GM23338 (cell line): Measurements from ENCODE around the gene SUPT3H. TPM values are rescaled to one million over a fixed set of nuclear protein-coding genes. Genes with fewer than 3 reads are reported as not detected.

ENCODE experiments used
- ATAC-seq: fragments of 200-7000 bp; cut with Tn5 transposase; 3 replicates; pipeline ENCODE4 v1.9.1; 2020
- DNase-seq: peaks from one replicate; pipeline ENCODE4 v3.0.0-alpha.2; 2015; ENCODE audit warnings: low spot score
- H2AFZ ChIP-seq: fragments of 200-600 bp; sonication (generic); 2 replicates; pipeline ENCODE4 v1.8.0; 2016; ENCODE audit warnings: antibody characterized with exemption, mild to moderate bottlenecking, moderate library complexity
- H3F3A ChIP-seq: fragments of 200-600 bp; sonication (generic); replicated peaks from 2 replicates; pipeline ENCODE4 v1.8.0; 2017; ENCODE audit warnings: antibody characterized with exemption, mixed run types, low read depth
- H3K27ac ChIP-seq: fragments of 200-600 bp; sonication (generic); 2 replicates; pipeline ENCODE4 v1.6.1; 2016; ENCODE audit warnings: low read depth
- H3K27me3 ChIP-seq: fragments of 200-600 bp; sonication (generic); 2 replicates; pipeline ENCODE4 v1.8.0; 2016; ENCODE audit warnings: mild to moderate bottlenecking, mixed run types, moderate library complexity; ENCODE audit not compliant: insufficient read depth
- H3K36me3 ChIP-seq: fragments of 200-600 bp; sonication (generic); 2 replicates; pipeline ENCODE4 v1.8.0; 2016; ENCODE audit warnings: mild to moderate bottlenecking; ENCODE audit not compliant: insufficient read depth
- H3K4me1 ChIP-seq: fragments of 200-600 bp; sonication (generic); 2 replicates; pipeline ENCODE4 v1.8.0; 2016; ENCODE audit warnings: mild to moderate bottlenecking, moderate library complexity; ENCODE audit not compliant: insufficient read depth
- H3K4me2 ChIP-seq: fragments of 200-600 bp; sonication (generic); 2 replicates; pipeline ENCODE4 v1.7.1; 2017; ENCODE audit warnings: mixed run types
- H3K4me3 ChIP-seq: fragments of 200-600 bp; sonication (generic); 2 replicates; pipeline ENCODE4 v1.6.1; 2016; ENCODE audit warnings: mixed run types
- H3K79me2 ChIP-seq: fragments of 200-600 bp; sonication (generic); replicated peaks from 2 replicates; pipeline ENCODE4 v1.8.0; 2017; ENCODE audit warnings: mild to moderate bottlenecking; ENCODE audit not compliant: insufficient read depth
- H3K9me2 ChIP-seq: fragments of 200-600 bp; sonication (generic); 2 replicates; pipeline ENCODE4 v1.8.0; 2017; ENCODE audit not compliant: insufficient read depth
- H4K20me1 ChIP-seq: fragments of 200-600 bp; sonication (generic); replicated peaks from 2 replicates; pipeline ENCODE4 v1.8.0; 2017; ENCODE audit warnings: mild to moderate bottlenecking; ENCODE audit not compliant: insufficient read depth
- H3K27ac Mint-ChIP-seq: 2 replicates; pipeline ENCODE4 v1.8.0; 2020; ENCODE audit warnings: inconsistent platforms, mild to moderate bottlenecking, moderate library complexity, mixed read lengths
- H3K27me3 Mint-ChIP-seq: 3 replicates; pipeline ENCODE4 v1.8.0; 2022; ENCODE audit warnings: low read depth, mild to moderate bottlenecking, moderate library complexity, mixed read lengths, inconsistent platforms; ENCODE audit not compliant: insufficient read depth, poor library complexity
- H3K36me3 Mint-ChIP-seq: 3 replicates; pipeline ENCODE4 v1.8.0; 2021; ENCODE audit warnings: low read depth, mild to moderate bottlenecking, inconsistent platforms, moderate library complexity, mixed read lengths
- H3K4me1 Mint-ChIP-seq: 3 replicates; pipeline ENCODE4 v1.8.0; 2020; ENCODE audit warnings: mild to moderate bottlenecking, inconsistent platforms, mixed read lengths
- H3K4me3 Mint-ChIP-seq: 3 replicates; pipeline ENCODE4 v1.8.0; 2021; ENCODE audit warnings: moderate library complexity, mild to moderate bottlenecking, inconsistent platforms, mixed read lengths
- H3K9me3 Mint-ChIP-seq: 3 replicates; pipeline ENCODE4 v1.8.0; 2020; ENCODE audit warnings: moderate library complexity, mild to moderate bottlenecking, inconsistent platforms, mixed read lengths
- CREB1 ChIP-seq: fragments of 250-450 bp; sonication (Bioruptor Pico); IDR thresholded peaks from 2 replicates; pipeline ENCODE4 v1.5.0; 2020; ENCODE audit warnings: low read depth, mild to moderate bottlenecking, moderate library complexity
- CTCF ChIP-seq, 2 experiments: fragments of 200-600 bp in 1 of 2; sonication (generic) in 1 of 2; conservative IDR thresholded peaks; 2 replicates each; pipeline versions ENCODE4 v1.5.1 to v1.6.1; 2016 to 2017; ENCODE audit warnings: antibody characterized with exemption in 2 of 2, low read depth in 2 of 2, mild to moderate bottlenecking in 2 of 2, moderate library complexity in 1 of 2
- ETS1 ChIP-seq: IDR thresholded peaks from 2 replicates; pipeline ENCODE4 v1.6.1; 2016; ENCODE audit warnings: antibody characterized with exemption
- EZH2 ChIP-seq: fragments of 200-600 bp; sonication (generic); IDR thresholded peaks from one replicate; pipeline ENCODE4 v1.8.0; 2017; ENCODE audit warnings: antibody characterized with exemption, mild to moderate bottlenecking, low read depth; ENCODE audit not compliant: unreplicated experiment
- EZH2phosphoT487 ChIP-seq: fragments of 200-600 bp; sonication (generic); IDR thresholded peaks from one replicate; pipeline ENCODE4 v1.8.1; 2018; ENCODE audit warnings: antibody characterized with exemption; ENCODE audit not compliant: unreplicated experiment
- JUNB ChIP-seq: IDR thresholded peaks from one replicate; pipeline ENCODE4 v1.6.1; 2016; ENCODE audit warnings: antibody characterized with exemption; ENCODE audit not compliant: unreplicated experiment
- POLR2AphosphoS5 ChIP-seq: IDR thresholded peaks from 2 replicates; pipeline ENCODE4 v1.6.1; 2016; ENCODE audit warnings: antibody characterized with exemption, low read depth
- REST ChIP-seq: IDR thresholded peaks from one replicate; pipeline ENCODE4 v1.6.1; 2018; ENCODE audit warnings: antibody characterized with exemption; ENCODE audit not compliant: unreplicated experiment
- STAT1 ChIP-seq: IDR thresholded peaks from one replicate; pipeline ENCODE4 v1.6.1; 2016; ENCODE audit warnings: antibody characterized with exemption; ENCODE audit not compliant: unreplicated experiment
- ZNF114 ChIP-seq: fragments of 250-450 bp; sonication (Bioruptor Pico); IDR thresholded peaks from 2 replicates; pipeline ENCODE4 v1.5.0; 2020; ENCODE audit warnings: mild to moderate bottlenecking, moderate library complexity
- polyA plus RNA-seq: library from polyadenylated mRNA; unstranded; fragments of >200 nt; fragmentation: Nextera tagmentation; extraction: Ambion mirVana; gene quantifications from 2 replicates; pipeline ENCODE4 v1.2.1, GENCODE V29; 2016
- total RNA-seq: library from RNA; depleted of rRNA; stranded (reverse); fragments of >200 nt; shearing (Covaris generic); gene quantifications from 2 replicates; pipeline ENCODE4 v1.2.3, GENCODE V29; 2014

Gene SUPT3H
- total and polyA plus RNA-seq, 2 experiments from 2014 or later: 11.4 to 30.1 TPM

GRCh38 chr6:45400021-45400420 is 22.3 kb upstream of the SUPT3H start:
- Histone ChIP-seq H3K4me2 (no peak overlapping the region), H4K20me1 (no peaks in the 10 kb centered on the region), H3K36me3 (no peaks in the 10 kb centered on the region), H3K4me1 (no peaks in the 10 kb centered on the region), H3K4me3 (no peak overlapping the region), H3K27me3 (no peaks in the 10 kb centered on the region), H3K27ac (no peak overlapping the region), H2AFZ (no peak overlapping the region), H3K9me2 (0 out of 2 replicates have a peak, but pooled peaks cover 5% of the 10 kb centered on the region), H3F3A (no peaks in the 10 kb centered on the region), H3K79me2 (no peaks in the 10 kb centered on the region)
- no peak overlapping the region for H3K4me3 Mint-ChIP-seq
- no peak overlapping the region for H3K27ac Mint-ChIP-seq
- no peaks in the 10 kb centered on the region for H3K4me1 Mint-ChIP-seq
- ATAC-seq (no peak), DNase-seq (no peak)
- no peaks in the 10 kb centered on the region for H3K27me3 Mint-ChIP-seq
- no peak for TF ChIP-seq EZH2phosphoT487
- no peak for TF ChIP-seq REST
- no peaks in the 10 kb centered on the region for H3K36me3 Mint-ChIP-seq
- no peaks in the 10 kb centered on the region; the same call in 2 of the 3 replicates for H3K9me3 Mint-ChIP-seq

GRCh38 chr6:45398075-45398813 is 20.5 kb upstream of the SUPT3H start:
- Mint-ChIP-seq H3K4me3 (no peak overlapping the region), H3K9me3 (no peaks in the 10 kb centered on the region)
- no peak for TF ChIP-seq CTCF (conservative IDR thresholded peaks at IDR 0.05; ENCODE audit: low read depth in 2 of 2)
- no peak for TF ChIP-seq JUNB
- TF ChIP-seq EZH2phosphoT487: no peak
- no peak for TF ChIP-seq POLR2AphosphoS5
- TF ChIP-seq REST: no peak
- no peak for TF ChIP-seq ZNF114 (CRISPR knock-in tag)
- TF ChIP-seq EZH2: no peak
- TF ChIP-seq STAT1: no peak
- no peak for TF ChIP-seq ETS1
- TF ChIP-seq CREB1 (CRISPR knock-in tag): no peak

More at GRCh38 chr6:45398075-45398813, 20.5 kb upstream of the SUPT3H start:
- ATAC-seq: no peak
- Histone ChIP-seq H3K9me2 (0 out of 2 replicates have a peak, but pooled peaks cover under 1% of the 10 kb centered on the region), H3K27ac (no peak overlapping the region), H3K36me3 (no peaks in the 10 kb centered on the region), H3K4me1 (no peaks in the 10 kb centered on the region), H4K20me1 (no peaks in the 10 kb centered on the region), H2AFZ (no peak overlapping the region; the same call in 1 of the 2 replicates), H3F3A (no peaks in the 10 kb centered on the region), H3K4me3 (no peak overlapping the region), H3K79me2 (no peaks in the 10 kb centered on the region), H3K27me3 (no peaks in the 10 kb centered on the region), H3K4me2 (no peak overlapping the region)
- Mint-ChIP-seq H3K27ac (no peak overlapping the region), H3K27me3 (peaks cover 3% of the 10 kb centered on the region), H3K4me1 (no peaks in the 10 kb centered on the region), H3K36me3 (no peaks in the 10 kb centered on the region)
- no peak for DNase-seq
